HUES64 (cell line): ENCODE measurements around the gene TIFAB.

ENCODE experiments used
- H3K27ac ChIP-seq: 2 replicates; pipeline ENCODE4 v1.7.0; 2013; ENCODE audit warnings: low read depth, low read length, inconsistent platforms
- H3K27me3 ChIP-seq: 2 replicates; pipeline ENCODE4 v1.6.1; 2013; ENCODE audit warnings: mild to moderate bottlenecking, low read length; ENCODE audit not compliant: insufficient read depth
- H3K36me3 ChIP-seq: 2 replicates; pipeline ENCODE4 v1.6.1; 2013; ENCODE audit warnings: mild to moderate bottlenecking, low read length; ENCODE audit not compliant: insufficient read depth
- H3K4me1 ChIP-seq: 2 replicates; pipeline ENCODE4 v1.6.1; 2013; ENCODE audit warnings: mild to moderate bottlenecking, low read length, moderate library complexity; ENCODE audit not compliant: insufficient read depth
- H3K4me3 ChIP-seq: 2 replicates; pipeline ENCODE4 v1.5.1; 2013; ENCODE audit warnings: mild to moderate bottlenecking, low read length, moderate library complexity
- H3K9ac ChIP-seq: 2 replicates; pipeline ENCODE4 v1.6.1; 2013; ENCODE audit warnings: mild to moderate bottlenecking, low read depth, low read length
- H3K9me3 ChIP-seq: 2 replicates; pipeline ENCODE4 v1.6.1; 2013; ENCODE audit warnings: low read depth, low read length; ENCODE audit not compliant: insufficient read depth
- WGBS: fragments of 150-250, 120-280 bp; methylation state at CpG from one replicate; pipeline ENCODE4 v1.1.7; 2013; ENCODE audit warnings: missing lambda C conversion rate; 5-methylcytosine and 5-hydroxymethylcytosine counted together

The TIFAB gene

DNA sequence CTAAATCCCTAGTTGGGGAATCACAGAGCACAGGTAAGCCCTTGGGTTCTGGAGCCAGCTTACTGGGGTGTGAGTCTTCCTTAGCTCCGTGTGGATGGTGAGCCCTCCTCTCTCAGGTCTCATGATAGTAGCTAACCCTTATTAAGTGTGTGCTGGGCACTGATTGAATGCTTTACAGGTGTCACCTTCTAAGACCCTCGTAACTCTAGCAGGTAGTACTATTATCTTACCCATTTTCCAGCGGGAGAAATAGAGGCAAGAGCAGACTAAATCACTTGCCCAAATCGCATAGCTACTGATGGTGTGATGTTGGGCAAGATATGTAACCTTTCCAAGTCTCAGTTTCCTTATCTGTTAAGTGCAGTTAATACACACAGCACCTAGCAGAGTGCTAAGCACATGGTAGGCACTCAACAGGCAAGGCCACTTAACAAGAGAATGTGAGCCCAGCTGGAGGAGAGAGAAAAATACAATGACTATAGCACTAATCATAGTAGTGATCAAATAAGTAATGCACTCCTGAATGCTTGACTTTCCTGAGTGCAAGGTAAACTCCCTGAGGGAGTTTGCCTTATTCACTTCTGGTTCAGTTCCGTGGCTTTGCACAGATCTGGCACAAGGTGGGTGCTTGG, 4.7 kb downstream of the TIFAB start, which contains the start of gene DCANP1:
Gene DCANP1, minus strand, starts transcription at position 51 of the 632 bp plus-strand sequence. CDS start 240 bp downstream, outside the sequence.
- Histone ChIP-seq H3K4me3 (no peak within 1 kb of the TSS), H3K27me3 (peaks cover 21% of the 10 kb centered on the region), H3K9ac (no peak within 1 kb of the TSS), H3K36me3 (no peaks in the 10 kb centered on the region), H3K4me1 (peaks cover 11% of the 10 kb centered on the region; the same call in 1 of the 2 replicates), H3K9me3 (no peaks in the 10 kb centered on the region), H3K27ac (no peak within 1 kb of the TSS)
- 94% methylated on average over 5 of the region's 5 CpGs for WGBS

DNA sequence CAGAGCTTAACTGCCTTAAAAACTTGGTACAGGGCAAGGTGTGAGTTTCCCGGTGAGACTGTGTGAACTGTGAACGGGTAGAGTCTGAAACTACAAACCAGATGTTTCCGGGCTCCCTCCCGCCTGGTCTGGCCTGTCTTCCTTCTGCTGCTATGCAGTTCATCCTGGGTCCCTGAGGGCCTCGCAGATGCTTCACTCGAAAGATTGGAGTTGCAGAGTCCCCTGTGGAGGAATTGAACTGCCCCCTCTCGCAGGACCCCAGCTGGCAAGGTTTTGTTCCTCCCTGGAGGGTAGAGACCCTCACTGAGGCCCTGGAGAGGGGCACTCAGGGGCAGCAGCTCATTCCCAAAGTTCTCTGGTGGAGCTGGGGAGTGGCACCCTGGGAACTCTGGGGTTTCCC, 5.5 kb downstream of the TIFAB start:
- Histone ChIP-seq H3K27ac (no peak overlapping the region), H3K27me3 (peaks cover 18% of the 10 kb centered on the region), H3K4me1 (peaks cover 11% of the 10 kb centered on the region; the same call in 1 of the 2 replicates), H3K36me3 (no peaks in the 10 kb centered on the region), H3K4me3 (no peak overlapping the region), H3K9me3 (no peaks in the 10 kb centered on the region), H3K9ac (no peak overlapping the region)
- WGBS, result 93% methylated on average over 7 of the region's 7 CpGs

GRCh38 chr5:135446206-135446605, 5.9 kb downstream of the TIFAB start:
- Histone ChIP-seq H3K9me3 (no peaks in the 10 kb centered on the region), H3K9ac (no peak overlapping the region), H3K36me3 (no peaks in the 10 kb centered on the region), H3K4me3 (no peak overlapping the region), H3K4me1 (peaks cover 11% of the 10 kb centered on the region; the same call in 1 of the 2 replicates), H3K27me3 (peaks cover 18% of the 10 kb centered on the region), H3K27ac (no peak overlapping the region)
- 92% methylated on average over 9 of the region's 9 CpGs for WGBS

- WGBS, result 89% methylated on average over 14 of the region's 14 CpGs
- no peak overlapping the region for H3K9ac ChIP-seq
- peaks cover 11% of the 10 kb centered on the region; the same call in 1 of the 2 replicates for H3K4me1 ChIP-seq
- peaks cover 13% of the 10 kb centered on the region for H3K27me3 ChIP-seq
- no peak overlapping the region for H3K4me3 ChIP-seq
- H3K27ac ChIP-seq, result no peak overlapping the region
- H3K9me3 ChIP-seq, result no peaks in the 10 kb centered on the region
- H3K36me3 ChIP-seq, result no peaks in the 10 kb centered on the region
Measured at GRCh38 chr5:135445306-135445985, 6.7 kb downstream of the TIFAB start.

DNA sequence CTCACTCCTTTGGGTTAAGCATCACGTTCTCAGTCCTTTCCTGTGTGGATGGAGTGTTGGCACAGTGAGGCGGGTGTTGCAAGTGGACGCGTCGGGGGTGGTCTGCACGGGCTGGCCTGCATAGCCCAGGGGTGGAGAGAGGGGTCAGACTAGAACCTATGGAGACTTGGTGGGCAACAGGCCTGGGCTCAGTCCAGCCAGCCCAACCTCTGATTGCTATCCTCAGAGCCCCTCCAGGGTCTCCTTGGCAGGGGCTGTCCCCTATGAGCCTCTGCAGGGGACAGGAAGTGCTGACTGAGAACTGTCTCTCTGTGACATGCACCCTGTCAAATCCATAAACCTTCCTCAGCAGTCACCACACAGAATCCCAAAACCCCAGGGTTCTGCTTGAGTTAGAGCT, 7.3 kb downstream of the TIFAB start:
- Histone ChIP-seq H3K9me3 (no peaks in the 10 kb centered on the region), H3K27me3 (peaks cover 13% of the 10 kb centered on the region; the same call in 1 of the 2 replicates), H3K4me3 (no peak overlapping the region), H3K9ac (no peak overlapping the region), H3K27ac (no peak overlapping the region), H3K36me3 (no peaks in the 10 kb centered on the region), H3K4me1 (peaks cover 11% of the 10 kb centered on the region; the same call in 1 of the 2 replicates)
- WGBS, result 94% methylated on average over 6 of the region's 6 CpGs

DNA sequence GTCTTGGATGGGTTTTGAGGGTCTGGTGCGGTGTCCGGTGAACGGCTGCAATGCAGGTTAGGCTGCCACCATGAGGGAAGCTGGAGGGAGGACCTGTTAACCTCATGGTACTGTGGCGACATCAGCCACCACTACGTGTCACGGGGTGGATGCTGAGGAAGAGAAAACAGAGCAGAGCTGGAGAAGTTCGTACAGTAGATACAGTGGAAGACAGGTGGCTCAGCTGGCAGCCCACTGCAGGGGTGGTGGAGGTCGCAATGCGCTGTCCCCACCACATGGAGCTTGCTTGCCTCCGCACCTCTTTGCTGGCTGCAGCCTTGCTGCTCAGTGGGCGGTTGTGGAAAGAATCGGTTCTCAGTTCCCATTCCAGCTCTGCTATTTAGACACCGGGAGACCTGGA, 7.8 kb downstream of the TIFAB start:
- peaks cover 10% of the 10 kb centered on the region; the same call in 1 of the 2 replicates for H3K27me3 ChIP-seq
- H3K9ac ChIP-seq, result no peak overlapping the region
- no peak overlapping the region for H3K27ac ChIP-seq
- H3K4me1 ChIP-seq, result peaks cover 11% of the 10 kb centered on the region; the same call in 1 of the 2 replicates
- H3K4me3 ChIP-seq, result no peak overlapping the region
- 92% methylated on average over 13 of the region's 13 CpGs for WGBS
- no peaks in the 10 kb centered on the region for H3K36me3 ChIP-seq
- no peaks in the 10 kb centered on the region for H3K9me3 ChIP-seq

DNA sequence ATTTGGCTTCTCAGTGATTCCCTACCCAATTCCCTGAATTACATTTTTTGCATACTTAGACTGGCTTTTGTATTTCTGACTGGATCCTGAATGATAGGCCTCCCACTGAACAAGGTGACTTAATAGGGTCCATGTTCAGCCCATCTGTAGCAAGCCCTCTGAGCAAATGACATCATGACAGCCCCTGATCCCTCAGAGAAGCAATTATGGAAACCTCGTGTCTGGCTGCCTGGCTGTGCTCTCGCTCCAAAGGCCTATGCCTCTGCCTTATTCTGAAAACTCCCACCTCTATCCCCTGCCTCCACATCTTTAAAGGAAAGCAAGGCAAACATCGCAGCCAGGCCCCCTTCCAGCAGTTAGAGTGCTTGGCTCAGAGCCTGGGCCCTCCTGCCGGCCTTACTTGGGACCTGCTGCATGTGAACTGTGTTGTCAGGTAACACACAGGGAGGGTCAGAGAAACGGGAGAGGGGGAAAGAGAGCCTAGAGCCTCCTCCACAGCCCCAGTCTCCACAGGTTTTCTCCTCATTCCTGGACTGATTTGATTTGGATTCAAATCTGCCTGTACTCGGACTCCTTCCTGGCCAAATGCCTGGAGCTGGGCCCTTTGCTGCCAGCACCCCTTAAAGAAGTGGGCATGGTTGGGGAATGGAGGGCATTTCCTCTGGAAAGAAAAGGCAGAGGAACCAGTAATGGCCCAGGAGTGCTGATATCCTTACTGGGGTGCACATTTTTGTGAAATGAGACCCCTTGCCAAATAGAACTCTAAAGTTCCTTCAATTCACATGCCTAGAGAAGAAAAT, 8.8 kb downstream of the TIFAB start:
- Histone ChIP-seq H3K9me3 (no peaks in the 10 kb centered on the region), H3K36me3 (no peaks in the 10 kb centered on the region), H3K9ac (no peak overlapping the region), H3K4me1 (peaks cover 6% of the 10 kb centered on the region; the same call in 1 of the 2 replicates), H3K27ac (no peak overlapping the region), H3K4me3 (no peak overlapping the region), H3K27me3 (peaks cover 6% of the 10 kb centered on the region; the same call in 1 of the 2 replicates)
- 78% methylated on average over 6 of the region's 6 CpGs for WGBS

DNA sequence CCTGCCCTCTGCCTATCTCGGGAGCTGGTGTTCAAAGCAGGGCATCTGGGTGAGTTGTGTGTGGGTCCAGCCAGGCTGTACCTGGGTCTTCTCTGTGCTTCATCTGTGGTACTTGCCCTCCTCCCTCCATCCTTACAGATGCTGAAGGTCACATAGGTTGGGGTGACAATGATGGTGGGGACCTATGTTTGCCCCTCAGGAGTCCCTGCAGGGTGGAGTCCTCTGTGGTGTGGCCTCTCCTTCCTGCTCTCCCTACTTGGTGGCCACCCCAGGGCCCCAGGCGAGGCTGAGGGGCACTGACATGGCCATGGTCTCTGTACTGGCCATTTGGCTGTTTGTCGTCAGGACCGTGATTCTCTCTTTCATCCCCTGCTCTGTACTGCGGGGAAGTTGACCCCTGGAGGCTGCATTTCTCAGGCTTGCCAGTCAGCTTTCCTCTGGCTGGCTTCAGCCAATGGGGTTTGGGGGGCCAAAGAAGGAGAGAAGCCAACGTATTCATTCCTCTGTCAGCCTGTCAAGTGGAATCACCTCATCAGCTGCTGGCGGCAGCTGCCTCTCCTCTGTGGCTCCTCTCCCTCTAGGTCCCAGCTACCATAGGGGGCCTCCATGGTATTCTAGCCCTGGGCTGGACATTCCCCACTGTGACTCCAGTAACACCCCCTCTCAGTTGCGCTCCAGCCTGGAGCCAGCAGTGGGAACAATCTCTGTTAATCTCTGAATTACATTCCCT, 9.6 kb downstream of the TIFAB start:
- Histone ChIP-seq H3K4me3 (no peak overlapping the region), H3K9ac (no peak overlapping the region), H3K27ac (no peak overlapping the region), H3K9me3 (no peaks in the 10 kb centered on the region), H3K27me3 (peaks cover 6% of the 10 kb centered on the region; the same call in 1 of the 2 replicates), H3K36me3 (no peaks in the 10 kb centered on the region), H3K4me1 (no peaks in the 10 kb centered on the region)
- 81% methylated on average over 8 of the region's 8 CpGs for WGBS

DNA sequence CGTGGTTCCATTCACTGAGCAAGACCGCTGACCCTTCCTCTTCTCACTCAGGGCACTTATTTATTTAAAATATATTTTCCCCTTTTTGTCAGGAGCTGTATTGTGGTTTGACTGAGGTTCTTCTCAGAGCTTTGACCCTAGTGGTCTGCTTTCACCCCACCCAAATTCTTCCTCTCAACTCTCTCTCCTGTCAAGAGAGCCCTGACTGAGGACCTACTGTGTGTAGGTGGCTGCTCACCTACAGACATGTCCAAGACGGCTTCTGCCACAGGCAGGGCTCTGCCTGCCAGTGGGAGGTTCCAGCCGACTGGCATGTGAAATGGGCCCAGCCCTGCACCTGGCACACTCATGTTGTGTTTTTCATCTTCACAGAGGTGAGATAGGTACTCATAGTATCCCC, 10.2 kb downstream of the TIFAB start:
- WGBS, result 91% methylated on average over 4 of the region's 4 CpGs

GRCh38 chr5:135441350-135441831, 10.8 kb downstream of the TIFAB start:
- Histone ChIP-seq H3K36me3 (no peaks in the 10 kb centered on the region), H3K4me3 (no peak overlapping the region), H3K4me1 (no peaks in the 10 kb centered on the region), H3K27ac (no peak overlapping the region), H3K9me3 (no peaks in the 10 kb centered on the region), H3K9ac (no peak overlapping the region), H3K27me3 (peaks cover 6% of the 10 kb centered on the region; the same call in 1 of the 2 replicates)
- WGBS, result 81% methylated on average over 11 of the region's 11 CpGs

More for the DNA sequence above, 10.2 kb downstream of the TIFAB start:
- Histone ChIP-seq H3K4me3 (no peak overlapping the region), H3K27ac (no peak overlapping the region), H3K9ac (no peak overlapping the region), H3K4me1 (no peaks in the 10 kb centered on the region), H3K9me3 (no peaks in the 10 kb centered on the region), H3K36me3 (no peaks in the 10 kb centered on the region), H3K27me3 (peaks cover 6% of the 10 kb centered on the region; the same call in 1 of the 2 replicates)
